ENCODE data around the gene MMP25. TPM values are rescaled to one million over a fixed set of nuclear protein-coding genes. Genes with fewer than 3 reads are reported as not detected.
"Not testable (repeated sequence)": the region's sequence is repeated elsewhere in the genome, so short reads cannot be mapped to it uniquely, and the experiment has no call there.

The MMP25 gene
- polyA plus RNA-seq, 1 donor, result 1.9 TPM

- DNase-seq (ENCODE audit: low read depth), result not testable (repeated sequence)
Measured at GRCh38 chr16:3055734-3056115, 9.4 kb downstream of the MMP25 start.

GRCh38 chr16:3056336-3057180 lies 10.2 kb downstream of the MMP25 start:
- DNase-seq (ENCODE audit: low read depth), result no peak

- no peak for DNase-seq (ENCODE audit: low read depth)
Measured at GRCh38 chr16:3057181-3058138, 11.1 kb downstream of the MMP25 start.

GRCh38 chr16:3058139-3059030 lies 12.0 kb downstream of the MMP25 start:
- DNase-seq (ENCODE audit: low read depth), result no peak

- DNase-seq (ENCODE audit: low read depth), result peak; percentile 41
Measured at GRCh38 chr16:3059041-3059722, 12.8 kb downstream of the MMP25 start.

GRCh38 chr16:3059723-3060242 lies 13.4 kb downstream of the MMP25 start:
- DNase-seq (ENCODE audit: low read depth), result no peak

- DNase-seq (ENCODE audit: low read depth), result no peak
Measured at GRCh38 chr16:3060339-3061127, 14.2 kb downstream of the MMP25 start.

- no peak for DNase-seq (ENCODE audit: low read depth)
Measured at GRCh38 chr16:3062553-3062952, 16.2 kb downstream of the MMP25 start.

- no peak for DNase-seq (ENCODE audit: low read depth)
Measured at GRCh38 chr16:3063625-3064386, 17.4 kb downstream of the MMP25 start.

- peak; percentile 79 for DNase-seq (ENCODE audit: low read depth)
Measured at GRCh38 chr16:3065069-3065741, 18.8 kb downstream of the MMP25 start, which contains the start of gene IL32. IL32 (plus strand) TSS chr16:3065640; CDS start chr16:3065812, 172 bp downstream.

GRCh38 chr16:3065742-3066439 lies 19.5 kb downstream of the MMP25 start:
- DNase-seq (ENCODE audit: low read depth), result no peak

GRCh38 chr16:3066440-3066748 lies 20.0 kb downstream of the MMP25 start:
- no peak for DNase-seq (ENCODE audit: low read depth)

GRCh38 chr16:3068487-3068886 lies 22.1 kb downstream of the MMP25 start:
- DNase-seq (ENCODE audit: low read depth), result no peak

GRCh38 chr16:3069146-3069545 lies 22.8 kb downstream of the MMP25 start:
- DNase-seq (ENCODE audit: low read depth), result not testable (repeated sequence)

- no peak for DNase-seq (ENCODE audit: low read depth)
Measured at GRCh38 chr16:3070608-3071111, 24.3 kb downstream of the MMP25 start.

- no peak for DNase-seq (ENCODE audit: low read depth)
Measured at GRCh38 chr16:3071655-3072054, 25.3 kb downstream of the MMP25 start.

GRCh38 chr16:3072148-3072547 lies 25.8 kb downstream of the MMP25 start:
- not testable (repeated sequence) for DNase-seq (ENCODE audit: low read depth)
